PC-3 (cell line): ENCODE data around the gene RPS3. TPM values are rescaled to one million over a fixed set of nuclear protein-coding genes. Genes with fewer than 3 reads are reported as not detected.
A peak's percentile ranks its signal among the peaks of the same experiment; 100 is the strongest.

Experiments
- ATAC-seq: fragments of 200-7000 bp; cut with Tn5 transposase; 2 replicates; pipeline ENCODE4 v1.9.1; 2020; ENCODE audit warnings: mild to moderate bottlenecking, moderate library complexity
- BruUV-seq: library from RNA; stranded (reverse); fragments of 400-500 nt; replicated peaks from 2 replicates; lab custom pipeline; 2021; lab: Mats Ljungman, UMichigan
- CTCF ChIA-PET: fragments of 300-600 bp; sonication (Branson Sonifier 250); formaldehyde crosslinking; loops from one replicate; lab custom pipeline; 2022; ENCODE audit warnings: antibody characterized with exemption; lab: Charles Lee
- POLR2A ChIA-PET: fragments of 300-600 bp; sonication (Branson Sonifier 250); formaldehyde crosslinking; loops from one replicate; lab custom pipeline; 2022; ENCODE audit warnings: antibody characterized with exemption; ENCODE audit not compliant: unreplicated experiment; lab: Charles Lee
- DNase-seq: peaks from one replicate; pipeline ENCODE4 v3.0.0-alpha.2; 2015
- H2AFZ ChIP-seq: fragments of 300-600 bp; sonication (generic); 2 replicates; pipeline ENCODE4 v1.6.0; 2016; ENCODE audit warnings: antibody characterized with exemption, low read length
- H3F3A ChIP-seq: fragments of 300-600 bp; sonication (generic); one replicate; pipeline ENCODE4 v1.6.0; 2017; ENCODE audit warnings: antibody characterized with exemption, low read length, control low read depth, mild to moderate bottlenecking; ENCODE audit not compliant: unreplicated experiment
- H3K27ac ChIP-seq: fragments of 300-600 bp; sonication (generic); 2 replicates; pipeline ENCODE4 v1.5.1; 2016; ENCODE audit warnings: mild to moderate bottlenecking, low read length
- H3K27me3 ChIP-seq: fragments of 300-600 bp; sonication (generic); 2 replicates; pipeline ENCODE4 v1.6.1; 2016; ENCODE audit warnings: low read length, mixed read lengths
- H3K36me3 ChIP-seq: fragments of 300-600 bp; sonication (generic); 2 replicates; pipeline ENCODE4 v1.6.1; 2016; ENCODE audit warnings: low read depth, mixed run types, low read length, mixed read lengths
- H3K4me1 ChIP-seq: fragments of 300-600 bp; sonication (generic); 2 replicates; pipeline ENCODE4 v1.5.1; 2016; ENCODE audit warnings: low read length; ENCODE audit not compliant: insufficient read depth
- H3K4me2 ChIP-seq: fragments of 300-600 bp; sonication (generic); 2 replicates; pipeline ENCODE4 v1.6.0; 2016; ENCODE audit warnings: low read length
- H3K4me3 ChIP-seq: fragments of 300-600 bp; sonication (generic); 2 replicates; pipeline ENCODE4 v1.5.1; 2016; ENCODE audit warnings: mild to moderate bottlenecking, low read length, mixed read lengths
- H3K79me2 ChIP-seq: fragments of 300-600 bp; sonication (generic); 2 replicates; pipeline ENCODE4 v1.6.1; 2017; ENCODE audit warnings: low read length, mixed read lengths
- H3K9ac ChIP-seq: fragments of 300-600 bp; sonication (generic); 2 replicates; pipeline ENCODE4 v1.6.0; 2016; ENCODE audit warnings: mild to moderate bottlenecking, low read length
- H3K9me2 ChIP-seq: fragments of 300-600 bp; sonication (generic); replicated peaks from 2 replicates; pipeline ENCODE4 v1.6.1; 2016; ENCODE audit warnings: mixed run types, low read length, mixed read lengths
- H3K9me3 ChIP-seq: fragments of 300-600 bp; sonication (generic); 2 replicates; pipeline ENCODE4 v1.6.1; 2016; ENCODE audit warnings: low read length, mixed read lengths
- H4K20me1 ChIP-seq: fragments of 300-600 bp; sonication (generic); 2 replicates; pipeline ENCODE4 v1.6.1; 2016; ENCODE audit warnings: low read length, mixed read lengths
- CTCF ChIP-seq: fragments of 300-600 bp; sonication (generic); conservative IDR thresholded peaks from 2 replicates; pipeline ENCODE4 v1.5.1; 2017; ENCODE audit warnings: antibody characterized with exemption, low read depth, mild to moderate bottlenecking, low read length
- EZH2 ChIP-seq: fragments of 300-600 bp; sonication (generic); IDR thresholded peaks from one replicate; pipeline ENCODE4 v1.6.1; 2017; ENCODE audit warnings: antibody characterized with exemption, mild to moderate bottlenecking, low read length; ENCODE audit not compliant: unreplicated experiment
- EZH2phosphoT487 ChIP-seq: fragments of 300-600 bp; sonication (generic); IDR thresholded peaks from 2 replicates; pipeline ENCODE4 v1.6.1; 2018; ENCODE audit warnings: mild to moderate bottlenecking, antibody characterized with exemption, low read length, borderline replicate concordance
- intact Hi-C: fragments of 100-400 bp; cut with micrococcal nuclease; formaldehyde crosslinking; loops from 2 replicates; pipeline ENCODE4 v1.9.0; 2023
- total RNA-seq: library from RNA; depleted of rRNA; stranded (reverse); fragments of >200 nt; gene quantifications from 2 replicates; pipeline ENCODE4 v1.2.3, GENCODE V29; 2014

The RPS3 gene
- total RNA-seq, 1 experiment from 2014 or later, result 2,018 TPM

- POLR2A ChIA-PET, result no interaction called here
- H3K79me2 ChIP-seq, result 0 out of 2 replicates have a peak, but pooled peaks cover 6% of the 10 kb centered on the region
- no peak for TF ChIP-seq EZH2
- no peak for TF ChIP-seq EZH2phosphoT487
- no peak for TF ChIP-seq CTCF
These were observed 25.1 kb downstream of the RPS3 start for GRCh38 chr11:75424396-75424795.

GRCh38 chr11:75425422-75425821 is 26.1 kb downstream of the RPS3 start:
- Histone ChIP-seq H3K79me2 (no peaks in the 10 kb centered on the region), H3K36me3 (no peaks in the 10 kb centered on the region; the same call in 1 of the 2 replicates), H4K20me1 (no peaks in the 10 kb centered on the region), H3K4me3 (no peak overlapping the region), H3K27ac (no peak overlapping the region), H3K9me2 (no peaks in the 10 kb centered on the region), H3K27me3 (no peaks in the 10 kb centered on the region), H3K9me3 (no peaks in the 10 kb centered on the region), H3K9ac (no peak overlapping the region), H3F3A (peaks cover 15% of the 10 kb centered on the region), H3K4me1 (peaks cover 49% of the 10 kb centered on the region), H3K4me2 (no peak overlapping the region), H2AFZ (no peak overlapping the region)
- intact Hi-C loops, result no loop called here
- ATAC-seq (no peak), DNase-seq (peak; percentile 46)
- no peak for TF ChIP-seq EZH2phosphoT487
- peak; percentile 69 for TF ChIP-seq CTCF
- TF ChIP-seq EZH2, result no peak
- ChIA-PET POLR2A (no interaction called here), CTCF (no interaction called here)
- no TSS peak for BruUV-seq

More at GRCh38 chr11:75424396-75424795, 25.1 kb downstream of the RPS3 start:
- H3K9me3 ChIP-seq, result no peaks in the 10 kb centered on the region
- peaks cover 15% of the 10 kb centered on the region for H3F3A ChIP-seq
- H3K27ac ChIP-seq, result no peak overlapping the region
- H3K4me3 ChIP-seq, result no peak overlapping the region
- peaks cover 54% of the 10 kb centered on the region for H3K4me1 ChIP-seq
- H3K27me3 ChIP-seq, result no peaks in the 10 kb centered on the region
- no peak for ATAC-seq
- no peak overlapping the region for H2AFZ ChIP-seq
- no peaks in the 10 kb centered on the region for H4K20me1 ChIP-seq
- no peaks in the 10 kb centered on the region for H3K9me2 ChIP-seq
- H3K36me3 ChIP-seq, result no peaks in the 10 kb centered on the region; the same call in 1 of the 2 replicates
- DNase-seq, result no peak
- no TSS peak for BruUV-seq
- no peak overlapping the region for H3K9ac ChIP-seq
- intact Hi-C loops, result no loop called here
- no peak overlapping the region for H3K4me2 ChIP-seq
- CTCF ChIA-PET, result no interaction called here

- intact Hi-C loops, result no loop called here
- no TSS peak for BruUV-seq
- ATAC-seq (no peak), DNase-seq (no peak)
- Histone ChIP-seq H3K9me3 (no peaks in the 10 kb centered on the region), H4K20me1 (no peaks in the 10 kb centered on the region), H3K27me3 (no peaks in the 10 kb centered on the region), H3K27ac (no peak overlapping the region), H3K9ac (no peak overlapping the region), H3K4me2 (no peak overlapping the region), H3K9me2 (no peaks in the 10 kb centered on the region), H3K36me3 (no peaks in the 10 kb centered on the region; the same call in 1 of the 2 replicates), H3F3A (peaks cover 10% of the 10 kb centered on the region), H2AFZ (no peak overlapping the region), H3K79me2 (no peaks in the 10 kb centered on the region), H3K4me3 (no peak overlapping the region), H3K4me1 (peaks cover 46% of the 10 kb centered on the region)
- no peak for TF ChIP-seq CTCF
- no peak for TF ChIP-seq EZH2
- no peak for TF ChIP-seq EZH2phosphoT487
- CTCF ChIA-PET, result no interaction called here
- POLR2A ChIA-PET, result no interaction called here
These were observed 27.4 kb downstream of the RPS3 start for GRCh38 chr11:75426720-75427086.
